Measurements from ENCODE around the gene COPG2.
"Not testable (repeated sequence)": the region's sequence is repeated elsewhere in the genome, so short reads cannot be mapped to it uniquely, and the experiment has no call there.

COPG2 gene

DNA sequence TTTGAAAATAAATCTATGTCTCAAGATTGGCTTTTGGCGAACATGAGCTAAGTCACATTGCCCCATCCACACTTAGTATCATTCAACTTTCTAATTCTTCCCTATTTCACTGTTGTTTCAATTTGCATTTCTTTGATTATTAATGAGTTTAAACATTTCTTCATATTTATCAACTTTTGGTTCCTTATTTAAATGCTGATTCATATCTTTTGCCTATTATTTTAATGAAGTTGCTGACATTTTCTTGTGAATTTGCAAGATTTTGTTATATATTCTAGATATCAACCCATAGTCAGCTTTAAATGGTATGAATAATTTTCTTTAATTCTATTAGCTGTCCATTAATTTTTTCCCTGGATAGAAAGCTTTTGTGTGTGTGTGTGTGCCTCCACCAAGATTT is 32.2 kb upstream of the COPG2 start:
- TF ChIP-seq, protein P1, sequence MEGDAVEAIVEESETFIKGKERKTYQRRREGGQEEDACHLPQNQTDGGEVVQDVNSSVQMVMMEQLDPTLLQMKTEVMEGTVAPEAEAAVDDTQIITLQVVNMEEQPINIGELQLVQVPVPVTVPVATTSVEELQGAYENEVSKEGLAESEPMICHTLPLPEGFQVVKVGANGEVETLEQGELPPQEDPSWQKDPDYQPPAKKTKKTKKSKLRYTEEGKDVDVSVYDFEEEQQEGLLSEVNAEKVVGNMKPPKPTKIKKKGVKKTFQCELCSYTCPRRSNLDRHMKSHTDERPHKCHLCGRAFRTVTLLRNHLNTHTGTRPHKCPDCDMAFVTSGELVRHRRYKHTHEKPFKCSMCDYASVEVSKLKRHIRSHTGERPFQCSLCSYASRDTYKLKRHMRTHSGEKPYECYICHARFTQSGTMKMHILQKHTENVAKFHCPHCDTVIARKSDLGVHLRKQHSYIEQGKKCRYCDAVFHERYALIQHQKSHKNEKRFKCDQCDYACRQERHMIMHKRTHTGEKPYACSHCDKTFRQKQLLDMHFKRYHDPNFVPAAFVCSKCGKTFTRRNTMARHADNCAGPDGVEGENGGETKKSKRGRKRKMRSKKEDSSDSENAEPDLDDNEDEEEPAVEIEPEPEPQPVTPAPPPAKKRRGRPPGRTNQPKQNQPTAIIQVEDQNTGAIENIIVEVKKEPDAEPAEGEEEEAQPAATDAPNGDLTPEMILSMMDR (IDR thresholded peaks at IDR 0.05; ENCODE audit: insufficient read depth, low read depth, low read length, missing control alignments) = no peak
- DNase-seq (ENCODE audit: low read depth) = no peak
- no peak overlapping the region for H3K4me3 ChIP-seq (ENCODE audit: low read length)

DNA sequence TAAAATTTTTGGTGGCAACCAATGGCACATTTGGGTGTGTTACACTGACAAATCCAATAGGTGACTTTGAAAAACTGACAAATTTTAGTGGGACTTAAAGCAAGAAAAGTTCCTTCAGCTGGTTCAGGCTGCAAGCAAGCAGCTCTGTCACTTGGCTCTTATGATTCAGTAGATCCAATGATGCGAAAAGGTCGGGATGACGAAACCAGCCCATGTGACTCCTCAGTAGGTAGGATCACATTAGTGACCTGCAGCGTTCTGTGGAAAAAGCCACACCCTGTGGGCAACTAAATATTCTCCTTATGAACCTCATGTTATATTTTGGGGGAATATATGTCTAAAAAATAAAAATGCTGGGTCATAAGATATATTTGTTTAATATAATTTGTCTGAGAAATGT is 31.1 kb upstream of the COPG2 start:
- no peak overlapping the region for H3K4me3 ChIP-seq (ENCODE audit: low read length)
- TF ChIP-seq, protein P1 (IDR thresholded peaks at IDR 0.05; ENCODE audit: insufficient read depth, low read depth, low read length, missing control alignments) = no peak
- peak; percentile 42 for DNase-seq (ENCODE audit: low read depth)

DNA sequence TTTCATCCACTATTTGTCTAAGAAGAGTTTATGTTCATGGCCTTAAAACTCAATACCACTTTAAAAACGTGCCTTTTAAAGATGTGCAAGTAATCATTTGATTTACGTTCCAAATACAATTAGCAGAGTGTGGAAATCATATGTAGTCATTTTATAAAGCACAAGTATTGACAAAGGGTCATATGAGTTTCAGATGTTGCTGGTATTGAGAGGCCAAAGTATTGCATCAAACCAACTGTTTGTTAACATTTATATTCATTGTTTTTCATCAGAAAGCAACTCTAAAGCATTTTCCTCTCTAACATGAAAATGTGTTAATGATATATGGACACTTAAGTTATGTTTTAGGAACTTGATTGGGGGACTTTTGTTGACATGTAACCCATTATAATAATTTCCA is 29.3 kb upstream of the COPG2 start:
- TF ChIP-seq, protein P1 (IDR thresholded peaks at IDR 0.05; ENCODE audit: insufficient read depth, low read depth, low read length, missing control alignments) = no peak
- no peak overlapping the region for H3K4me3 ChIP-seq (ENCODE audit: low read length)
- no peak for DNase-seq (ENCODE audit: low read depth)

DNA sequence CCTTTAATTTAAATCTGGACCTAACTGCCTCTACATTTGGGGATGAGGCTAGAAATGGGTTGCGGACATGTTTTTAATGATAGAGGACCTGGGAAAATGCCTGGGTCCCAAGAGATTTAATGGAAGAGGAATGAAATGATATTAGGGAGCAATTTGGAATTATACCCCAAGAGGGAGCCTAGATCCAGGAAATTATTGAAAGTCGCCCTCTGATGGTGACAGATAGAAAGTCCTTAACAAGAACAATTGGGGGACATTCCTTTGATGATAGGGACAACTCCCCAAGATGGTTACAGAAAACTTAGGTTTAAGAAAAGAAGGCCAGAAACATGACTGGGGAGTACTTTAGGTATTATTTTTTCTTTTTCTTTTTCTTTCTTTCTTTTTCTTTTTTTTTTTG is 27.3 kb upstream of the COPG2 start:
- TF ChIP-seq, protein P1 (IDR thresholded peaks at IDR 0.05; ENCODE audit: insufficient read depth, low read depth, low read length, missing control alignments) = peak; percentile 62
- peak; percentile 46 for DNase-seq (ENCODE audit: low read depth)
- no peak overlapping the region for H3K4me3 ChIP-seq (ENCODE audit: low read length)

DNA sequence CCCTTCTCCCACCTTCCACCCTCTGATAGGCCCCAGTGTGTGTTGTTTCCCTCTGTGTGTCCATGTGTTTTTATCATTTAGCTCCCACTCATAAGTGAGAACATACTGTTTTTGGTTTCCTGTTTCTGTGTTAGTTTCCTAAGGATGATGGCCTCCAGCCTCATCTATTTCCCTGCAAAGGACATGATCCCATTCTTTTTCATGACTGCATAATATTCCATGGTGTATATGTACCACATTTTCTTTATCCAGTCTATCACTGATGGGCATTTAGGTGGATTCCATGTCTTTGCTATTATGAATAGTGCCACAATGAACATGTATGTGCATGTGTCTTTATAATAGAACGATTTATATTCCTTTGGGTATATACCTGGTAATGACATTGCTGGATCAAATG is 23.8 kb upstream of the COPG2 start:
- H3K4me3 ChIP-seq (ENCODE audit: low read length); DNase-seq (ENCODE audit: low read depth): not testable (repeated sequence)

DNA sequence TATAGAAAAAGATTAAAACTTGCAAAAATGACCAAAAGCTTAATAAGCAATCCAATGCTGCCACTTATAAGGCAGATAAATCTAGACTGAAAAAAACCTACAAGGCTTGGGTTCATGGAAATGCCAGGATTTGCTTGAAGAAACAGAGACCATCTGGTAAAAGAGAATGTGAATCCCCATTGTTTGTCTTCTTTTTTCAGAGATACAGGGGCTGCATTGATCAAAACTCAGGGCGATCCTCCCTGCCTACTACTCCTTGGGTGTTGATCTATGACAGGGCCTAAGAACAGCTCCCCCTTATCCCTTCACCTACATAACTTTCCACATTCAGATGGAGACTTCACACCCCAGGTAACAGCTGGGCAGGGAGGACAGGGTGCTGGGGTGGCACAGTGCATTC is 21.1 kb upstream of the COPG2 start:
- H3K4me3 ChIP-seq (ENCODE audit: low read length) = no peak overlapping the region
- DNase-seq (ENCODE audit: low read depth) = no peak
- TF ChIP-seq, protein P1 (IDR thresholded peaks at IDR 0.05; ENCODE audit: insufficient read depth, low read depth, low read length, missing control alignments) = no peak

DNA sequence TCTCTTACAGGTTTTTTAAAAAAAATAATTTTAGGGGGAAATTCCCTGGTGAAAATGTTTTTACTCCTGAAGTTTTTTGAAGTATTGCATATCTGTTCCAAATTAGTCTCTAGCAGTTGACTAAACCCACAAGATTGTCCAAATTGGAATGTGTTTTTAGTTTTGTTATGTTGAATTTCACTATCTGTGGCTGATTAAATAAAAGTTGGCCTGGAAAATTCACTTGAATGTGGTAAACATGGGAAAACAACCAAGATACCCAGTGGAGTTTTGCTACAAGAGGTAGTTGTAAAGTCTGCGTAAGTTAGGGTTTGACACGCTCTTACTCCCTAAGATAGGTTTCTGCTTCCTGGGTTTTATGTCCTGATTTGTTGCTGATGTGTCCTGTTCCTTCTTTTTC is 14.5 kb upstream of the COPG2 start:
- no peak overlapping the region for H3K4me3 ChIP-seq (ENCODE audit: low read length)
- DNase-seq (ENCODE audit: low read depth) = no peak
- TF ChIP-seq, protein P1 (IDR thresholded peaks at IDR 0.05; ENCODE audit: insufficient read depth, low read depth, low read length, missing control alignments) = no peak

DNA sequence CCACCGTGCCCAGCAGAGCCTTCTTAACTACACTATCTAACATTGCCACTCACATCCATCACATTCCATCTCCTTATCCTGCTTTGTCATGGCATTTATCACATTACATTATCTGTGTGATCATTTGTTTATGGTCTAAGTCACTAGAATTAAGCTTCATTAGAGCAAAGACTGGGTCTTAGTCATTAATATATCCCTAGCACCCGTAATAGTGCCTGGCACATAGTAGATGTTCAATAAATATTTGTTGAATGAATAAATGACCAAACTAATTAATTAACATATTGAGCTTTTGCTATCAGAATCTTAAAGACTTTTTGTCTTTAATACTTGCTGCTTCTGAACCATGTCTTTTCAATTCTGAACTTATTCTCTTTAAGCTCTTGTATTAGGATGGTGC is 5.9 kb upstream of the COPG2 start:
- TF ChIP-seq, protein P1 (IDR thresholded peaks at IDR 0.05; ENCODE audit: insufficient read depth, low read depth, low read length, missing control alignments) = no peak
- no peak for DNase-seq (ENCODE audit: low read depth)
- H3K4me3 ChIP-seq (ENCODE audit: low read length) = no peak overlapping the region

Data from epithelial cell of esophagus (primary cell).